Limb (tissue), 2 donors: ENCODE results near the gene MAGEB10.
"Not testable (repeated sequence)": the region's sequence is repeated elsewhere in the genome, so short reads cannot be mapped to it uniquely, and the experiment has no call there.

Experiments
- DNase-seq, 2 donors: peaks; one replicate each; pipeline ENCODE4 v3.0.0-alpha.2; 2016; ENCODE audit errors: extremely low spot score in 2 of 2

The MAGEB10 gene

GRCh38 chrX:27807690-27808089 is at the start of gene MAGEB10:
Gene MAGEB10, plus strand, starts transcription at chrX:27807990. Its CDS starts 13,317 bp downstream, at chrX:27821307.
- no peak for DNase-seq

GRCh38 chrX:27765718-27766117 is 42.1 kb upstream of the MAGEB10 start:
- no peak for DNase-seq

GRCh38 chrX:27767387-27767786 is 40.4 kb upstream of the MAGEB10 start:
- no peak for DNase-seq

GRCh38 chrX:27775984-27776383 is 31.8 kb upstream of the MAGEB10 start:
- DNase-seq: no peak

- DNase-seq: no peak
Observed at GRCh38 chrX:27796640-27797257, 11.0 kb upstream of the MAGEB10 start.

GRCh38 chrX:27797575-27797974 is 10.2 kb upstream of the MAGEB10 start:
- no peak for DNase-seq

- no peak for DNase-seq
Observed at GRCh38 chrX:27808226-27808625, 436 bp downstream of the MAGEB10 start.

GRCh38 chrX:27808991-27809859 is 1.4 kb downstream of the MAGEB10 start:
- DNase-seq: not testable (repeated sequence)

GRCh38 chrX:27815209-27815608 is 7.4 kb downstream of the MAGEB10 start:
- DNase-seq: no peak

GRCh38 chrX:27823812-27824211 is 16.0 kb downstream of the MAGEB10 start:
- DNase-seq: no peak

GRCh38 chrX:27838185-27838584 is 30.4 kb downstream of the MAGEB10 start:
- no peak for DNase-seq

GRCh38 chrX:27840881-27841280 is 33.1 kb downstream of the MAGEB10 start:
- DNase-seq: no peak

GRCh38 chrX:27842859-27843258 is 35.1 kb downstream of the MAGEB10 start:
- no peak for DNase-seq

GRCh38 chrX:27860337-27860736 is 52.5 kb downstream of the MAGEB10 start:
- DNase-seq: peak in 1 of 2 donors; percentile 34

GRCh38 chrX:27863809-27864208 is 56.0 kb downstream of the MAGEB10 start:
- no peak for DNase-seq
